Panc1 (cell line): ENCODE measurements around the gene PIK3R1.

Experiments
- TF ChIP-seq, protein P1 (sequence below), 2 experiments: IDR thresholded peaks; 2 replicates each; pipeline ENCODE4 v1.6.1; 2011 to 2012; ENCODE audit warnings: low read depth in 2 of 2, control low read depth in 1 of 2, low read length in 1 of 2, mild to moderate bottlenecking in 1 of 2, moderate library complexity in 1 of 2; ENCODE audit not compliant: insufficient read depth in 1 of 2
- TF ChIP-seq, protein P2 (sequence below): fragments of 450-650 bp; IDR thresholded peaks from 2 replicates; pipeline ENCODE4 v1.5.1; 2017; ENCODE audit warnings: mild to moderate bottlenecking

DNA sequence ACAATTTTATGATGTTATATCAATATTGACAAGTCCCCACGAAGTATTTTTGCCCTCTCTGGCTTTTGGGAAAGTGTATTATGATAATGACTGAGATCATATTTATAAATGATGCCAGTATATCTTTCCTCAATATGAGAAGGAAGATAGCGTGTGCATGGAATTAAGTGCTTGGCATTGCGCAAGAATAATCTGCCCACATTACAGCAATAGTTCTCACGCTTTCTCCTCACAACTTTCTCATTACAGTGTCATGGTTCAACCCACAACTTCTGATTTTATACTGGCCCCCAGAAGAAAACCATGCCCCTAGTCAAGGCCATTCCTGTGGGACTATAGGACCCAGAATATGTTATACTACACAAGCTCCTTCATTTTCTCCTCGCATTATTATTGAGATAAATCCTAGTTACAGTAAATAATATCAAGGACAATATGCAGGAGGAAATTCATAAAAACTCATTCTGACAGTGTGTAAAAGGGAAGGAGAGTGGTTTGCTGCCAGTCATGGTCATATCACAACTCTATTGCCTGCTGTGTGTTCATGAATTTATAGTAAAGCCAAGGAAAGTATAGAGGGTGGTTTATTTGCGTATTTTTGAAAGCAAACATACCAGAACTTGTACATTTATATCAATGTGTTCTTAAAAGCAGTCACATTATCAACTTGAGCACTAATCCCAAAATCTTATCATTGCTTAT, 114.1 kb downstream of the PIK3R1 start:
- TF ChIP-seq, protein P1, sequence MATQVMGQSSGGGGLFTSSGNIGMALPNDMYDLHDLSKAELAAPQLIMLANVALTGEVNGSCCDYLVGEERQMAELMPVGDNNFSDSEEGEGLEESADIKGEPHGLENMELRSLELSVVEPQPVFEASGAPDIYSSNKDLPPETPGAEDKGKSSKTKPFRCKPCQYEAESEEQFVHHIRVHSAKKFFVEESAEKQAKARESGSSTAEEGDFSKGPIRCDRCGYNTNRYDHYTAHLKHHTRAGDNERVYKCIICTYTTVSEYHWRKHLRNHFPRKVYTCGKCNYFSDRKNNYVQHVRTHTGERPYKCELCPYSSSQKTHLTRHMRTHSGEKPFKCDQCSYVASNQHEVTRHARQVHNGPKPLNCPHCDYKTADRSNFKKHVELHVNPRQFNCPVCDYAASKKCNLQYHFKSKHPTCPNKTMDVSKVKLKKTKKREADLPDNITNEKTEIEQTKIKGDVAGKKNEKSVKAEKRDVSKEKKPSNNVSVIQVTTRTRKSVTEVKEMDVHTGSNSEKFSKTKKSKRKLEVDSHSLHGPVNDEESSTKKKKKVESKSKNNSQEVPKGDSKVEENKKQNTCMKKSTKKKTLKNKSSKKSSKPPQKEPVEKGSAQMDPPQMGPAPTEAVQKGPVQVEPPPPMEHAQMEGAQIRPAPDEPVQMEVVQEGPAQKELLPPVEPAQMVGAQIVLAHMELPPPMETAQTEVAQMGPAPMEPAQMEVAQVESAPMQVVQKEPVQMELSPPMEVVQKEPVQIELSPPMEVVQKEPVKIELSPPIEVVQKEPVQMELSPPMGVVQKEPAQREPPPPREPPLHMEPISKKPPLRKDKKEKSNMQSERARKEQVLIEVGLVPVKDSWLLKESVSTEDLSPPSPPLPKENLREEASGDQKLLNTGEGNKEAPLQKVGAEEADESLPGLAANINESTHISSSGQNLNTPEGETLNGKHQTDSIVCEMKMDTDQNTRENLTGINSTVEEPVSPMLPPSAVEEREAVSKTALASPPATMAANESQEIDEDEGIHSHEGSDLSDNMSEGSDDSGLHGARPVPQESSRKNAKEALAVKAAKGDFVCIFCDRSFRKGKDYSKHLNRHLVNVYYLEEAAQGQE (IDR thresholded peaks at IDR 0.05; ENCODE audit: insufficient read depth in 1 of 2, low read depth in 2 of 2, low read length in 1 of 2) = no peak
- TF ChIP-seq, protein P2, sequence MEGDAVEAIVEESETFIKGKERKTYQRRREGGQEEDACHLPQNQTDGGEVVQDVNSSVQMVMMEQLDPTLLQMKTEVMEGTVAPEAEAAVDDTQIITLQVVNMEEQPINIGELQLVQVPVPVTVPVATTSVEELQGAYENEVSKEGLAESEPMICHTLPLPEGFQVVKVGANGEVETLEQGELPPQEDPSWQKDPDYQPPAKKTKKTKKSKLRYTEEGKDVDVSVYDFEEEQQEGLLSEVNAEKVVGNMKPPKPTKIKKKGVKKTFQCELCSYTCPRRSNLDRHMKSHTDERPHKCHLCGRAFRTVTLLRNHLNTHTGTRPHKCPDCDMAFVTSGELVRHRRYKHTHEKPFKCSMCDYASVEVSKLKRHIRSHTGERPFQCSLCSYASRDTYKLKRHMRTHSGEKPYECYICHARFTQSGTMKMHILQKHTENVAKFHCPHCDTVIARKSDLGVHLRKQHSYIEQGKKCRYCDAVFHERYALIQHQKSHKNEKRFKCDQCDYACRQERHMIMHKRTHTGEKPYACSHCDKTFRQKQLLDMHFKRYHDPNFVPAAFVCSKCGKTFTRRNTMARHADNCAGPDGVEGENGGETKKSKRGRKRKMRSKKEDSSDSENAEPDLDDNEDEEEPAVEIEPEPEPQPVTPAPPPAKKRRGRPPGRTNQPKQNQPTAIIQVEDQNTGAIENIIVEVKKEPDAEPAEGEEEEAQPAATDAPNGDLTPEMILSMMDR = no peak
